GM21515 (cell line): ENCODE data around the gene WDR73.
"Not testable (repeated sequence)": the region's sequence is repeated elsewhere in the genome, so short reads cannot be mapped to it uniquely, and the experiment has no call there.

ENCODE experiments used
- ATAC-seq: cut with Tn5 transposase; IDR thresholded peaks from one replicate; pipeline ENCODE4 v1.9.1; 2021; ENCODE audit not compliant: unreplicated experiment

The WDR73 gene

GRCh38 chr15:84658080-84658787 is 4.2 kb upstream of the WDR73 start, which contains the start of gene NMB:
NMB (minus strand) TSS chr15:84658199; CDS start chr15:84658152, 47 bp downstream.
- peak; percentile 56 for ATAC-seq

- no peak for ATAC-seq
Observed at GRCh38 chr15:84657748-84658079, 3.6 kb upstream of the WDR73 start.

GRCh38 chr15:84656972-84657371 is 2.9 kb upstream of the WDR73 start:
- no peak for ATAC-seq

- ATAC-seq: no peak
Observed at GRCh38 chr15:84654689-84655453, 788 bp upstream of the WDR73 start.

- ATAC-seq: no peak
Observed at GRCh38 chr15:84653584-84653909, 536 bp downstream of the WDR73 start.

GRCh38 chr15:84649706-84650105 is 4.4 kb downstream of the WDR73 start:
- no peak for ATAC-seq

- no peak for ATAC-seq
Observed at GRCh38 chr15:84648539-84648938, 5.5 kb downstream of the WDR73 start.

GRCh38 chr15:84647726-84648125 is 6.4 kb downstream of the WDR73 start:
- no peak for ATAC-seq

- no peak for ATAC-seq
Observed at GRCh38 chr15:84645997-84646396, 8.1 kb downstream of the WDR73 start.

GRCh38 chr15:84645496-84645895 is 8.6 kb downstream of the WDR73 start:
- ATAC-seq: no peak

- ATAC-seq: no peak
Observed at GRCh38 chr15:84643838-84644237, 10.2 kb downstream of the WDR73 start.

GRCh38 chr15:84642640-84643039 is 11.4 kb downstream of the WDR73 start:
- not testable (repeated sequence) for ATAC-seq

GRCh38 chr15:84641871-84642270 is 12.2 kb downstream of the WDR73 start:
- not testable (repeated sequence) for ATAC-seq

GRCh38 chr15:84638103-84638502 is 16.0 kb downstream of the WDR73 start:
- no peak for ATAC-seq

GRCh38 chr15:84634228-84634837 is 19.8 kb downstream of the WDR73 start:
- no peak for ATAC-seq

GRCh38 chr15:84633311-84634227 is 20.5 kb downstream of the WDR73 start:
- ATAC-seq: peak; percentile 51

- no peak for ATAC-seq
Observed at GRCh38 chr15:84631706-84632272, 22.3 kb downstream of the WDR73 start.

- ATAC-seq: no peak
Observed at GRCh38 chr15:84629033-84629432, 25.1 kb downstream of the WDR73 start.

GRCh38 chr15:84625123-84625522 is 29.0 kb downstream of the WDR73 start:
- ATAC-seq: no peak

GRCh38 chr15:84624359-84624758 is 29.7 kb downstream of the WDR73 start:
- ATAC-seq: no peak
